Skeletal muscle tissue (tissue), 4 donors: ENCODE measurements around the gene MORC3. TPM values are rescaled to one million over a fixed set of nuclear protein-coding genes. Genes with fewer than 3 reads are reported as not detected.
A peak's percentile ranks its signal among the peaks of the same experiment; 100 is the strongest.

Source experiments
- H3K27ac ChIP-seq: one replicate; pipeline ENCODE4 v1.7.0; 2013; ENCODE audit warnings: mild to moderate bottlenecking, low read depth, low read length, inconsistent platforms
- H3K27me3 ChIP-seq, 3 donors: one replicate each; pipeline ENCODE4 v1.7.0; 2013; ENCODE audit warnings: low read length in 3 of 3; ENCODE audit not compliant: control insufficient read depth in 3 of 3, insufficient read depth in 3 of 3
- H3K36me3 ChIP-seq, 3 donors: one replicate each; pipeline ENCODE4 v1.7.0; 2013; ENCODE audit warnings: low read length in 3 of 3; ENCODE audit not compliant: control insufficient read depth in 3 of 3, insufficient read depth in 3 of 3
- H3K4me1 ChIP-seq, 3 donors: one replicate each; pipeline ENCODE4 v1.7.0; 2013; ENCODE audit warnings: low read length in 3 of 3, mild to moderate bottlenecking in 3 of 3; ENCODE audit not compliant: control insufficient read depth in 3 of 3, insufficient read depth in 3 of 3
- H3K4me3 ChIP-seq, 3 donors: one replicate each; pipeline ENCODE4 v1.7.0; 2013; ENCODE audit warnings: low read length in 3 of 3
- H3K9ac ChIP-seq, 3 donors: one replicate each; pipeline ENCODE4 v1.7.0; 2013; ENCODE audit warnings: low read length in 3 of 3, mild to moderate bottlenecking in 3 of 3, moderate library complexity in 2 of 3, low read depth in 1 of 3
- H3K9me3 ChIP-seq, 3 donors: one replicate each; pipeline ENCODE4 v1.7.0; 2013; ENCODE audit warnings: low read length in 3 of 3; ENCODE audit not compliant: control insufficient read depth in 3 of 3
- total RNA-seq: library from RNA; depleted of rRNA; stranded (reverse); fragments of >200 nt; gene quantifications from one replicate; pipeline ENCODE4 v1.2.3, GENCODE V29; 2014
- donor health status: Osteomylitis.

The MORC3 gene
- total RNA-seq, 1 donor from 2014 or later, result 104 TPM

DNA sequence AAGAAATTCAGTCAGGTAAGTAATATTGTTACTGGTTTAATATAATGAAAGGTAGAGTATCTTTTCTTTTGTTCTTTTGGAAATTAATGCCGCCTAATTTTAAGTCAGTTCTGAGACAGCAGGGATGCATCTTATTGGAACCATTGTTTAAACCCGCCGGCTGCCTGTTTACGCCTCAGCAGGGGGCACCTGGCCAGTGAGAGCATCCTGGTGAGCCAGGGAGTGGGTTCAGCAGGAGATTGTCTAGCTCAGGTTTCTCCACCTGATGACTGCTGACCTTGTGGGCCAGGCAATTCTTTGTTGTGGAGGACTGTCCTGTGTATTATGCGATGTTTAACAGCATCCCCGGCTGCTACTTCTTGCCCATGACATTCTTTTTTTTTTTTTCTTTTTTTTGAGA is 95.4 kb downstream of the MORC3 start:
- Histone ChIP-seq H3K4me3 (no peak overlapping the region), H3K4me1 (peaks cover 2 to 7% (median 5%) of the 10 kb centered on the region in 3 donors), H3K9me3 (no peaks in the 10 kb centered on the region), H3K27ac (no peak overlapping the region), H3K36me3 (peaks cover 16 to 34% (median 17%) of the 10 kb centered on the region in 3 donors), H3K27me3 (no peaks in the 10 kb centered on the region), H3K9ac (no peak overlapping the region)

DNA sequence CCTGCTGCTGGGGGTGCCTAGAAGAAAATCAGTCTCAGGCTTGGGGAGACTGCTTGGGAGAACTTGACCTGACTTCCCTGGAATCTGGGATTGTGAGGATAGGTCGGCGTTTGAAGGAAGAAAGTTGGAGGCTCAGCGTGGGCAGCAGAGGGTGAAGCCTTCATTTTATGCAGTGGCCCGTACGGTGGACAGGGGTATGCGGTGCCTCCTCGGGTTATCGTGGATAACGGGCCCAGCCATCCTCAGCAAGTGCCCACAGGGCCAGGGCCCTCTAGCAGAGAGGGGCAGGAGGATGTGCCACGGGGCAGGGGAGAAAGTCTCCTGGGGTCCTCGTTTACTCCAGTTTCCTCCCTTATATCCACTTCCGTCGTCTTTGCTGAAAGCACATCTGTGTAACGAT is 99.2 kb downstream of the MORC3 start:
- H3K4me3 ChIP-seq, result no peak overlapping the region
- no peaks in the 10 kb centered on the region for H3K27me3 ChIP-seq
- H3K9me3 ChIP-seq, result no peaks in the 10 kb centered on the region
- peaks cover 2 to 10% (median 6%) of the 10 kb centered on the region in 3 donors for H3K36me3 ChIP-seq
- no peak overlapping the region for H3K27ac ChIP-seq
- no peak overlapping the region for H3K9ac ChIP-seq
- peaks cover 2 to 7% (median 5%) of the 10 kb centered on the region in 3 donors for H3K4me1 ChIP-seq

DNA sequence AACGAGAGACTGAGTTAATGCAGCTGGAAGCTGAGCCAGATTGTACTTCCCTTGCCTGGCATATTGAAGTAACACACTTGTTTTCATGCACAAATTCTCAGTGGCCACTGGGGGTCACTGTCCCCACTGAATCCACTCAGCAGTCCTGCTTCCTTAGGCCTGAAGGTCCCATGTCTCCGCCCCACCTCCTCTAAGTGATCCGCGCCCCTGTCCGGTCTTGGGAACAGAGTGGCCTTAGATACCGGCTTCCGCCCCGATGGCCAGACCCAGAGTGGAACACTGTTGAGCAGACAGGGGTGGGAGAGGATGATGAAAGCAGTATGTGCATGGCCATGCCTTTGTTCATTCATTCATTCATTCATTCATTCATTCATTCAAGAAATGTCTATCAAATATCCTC is 100.0 kb downstream of the MORC3 start:
- H3K9me3 ChIP-seq, result no peaks in the 10 kb centered on the region
- H3K4me1 ChIP-seq, result peaks cover 2 to 7% (median 5%) of the 10 kb centered on the region in 3 donors
- H3K4me3 ChIP-seq, result peak overlapping the region in 1 of 3 donors; percentile 0
- H3K9ac ChIP-seq, result no peak overlapping the region
- no peak overlapping the region for H3K27ac ChIP-seq
- H3K36me3 ChIP-seq, result peaks cover 2 to 10% (median 6%) of the 10 kb centered on the region in 3 donors
- no peaks in the 10 kb centered on the region for H3K27me3 ChIP-seq

DNA sequence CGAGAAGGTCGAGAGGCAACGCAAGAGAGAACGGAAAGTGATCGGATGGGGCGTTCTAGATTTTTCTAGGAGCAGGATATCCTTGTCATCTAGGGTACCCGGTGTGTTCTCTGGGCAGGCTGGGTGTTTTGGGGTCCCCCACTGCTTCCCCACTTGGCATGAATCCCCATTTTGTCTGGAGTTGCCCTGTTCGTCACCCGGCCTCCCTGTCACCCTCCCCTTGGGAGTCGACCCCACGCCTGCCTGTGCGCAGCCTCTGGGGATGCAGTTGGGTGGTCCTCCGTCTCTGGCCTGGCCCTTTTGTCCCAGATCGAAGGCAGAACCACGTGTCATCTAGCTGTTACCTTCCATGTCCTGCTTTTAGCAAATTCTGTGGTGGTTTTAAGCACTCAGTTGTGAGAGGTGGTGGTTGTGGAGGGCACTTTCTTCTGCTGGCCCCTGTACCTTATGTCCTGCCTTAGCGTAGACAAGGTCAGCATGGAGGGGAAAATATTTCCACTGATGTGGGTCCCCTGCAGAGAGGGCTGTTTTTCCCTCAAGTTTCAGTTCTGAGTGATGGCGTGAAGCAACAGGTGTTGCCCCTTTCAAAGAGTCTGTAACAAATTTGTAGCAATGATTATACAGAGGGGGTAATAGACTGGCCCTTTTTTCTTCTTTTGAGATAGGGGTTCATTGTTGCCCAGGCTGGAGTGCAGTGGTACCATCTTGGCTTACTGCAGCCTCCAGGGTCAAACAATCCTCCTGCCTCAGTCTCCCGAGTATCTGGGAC is 100.8 kb downstream of the MORC3 start:
- H3K9ac ChIP-seq, result no peak overlapping the region
- H3K36me3 ChIP-seq, result peaks cover 2 to 6% (median 6%) of the 10 kb centered on the region in 3 donors
- H3K27me3 ChIP-seq, result no peaks in the 10 kb centered on the region
- H3K9me3 ChIP-seq, result no peaks in the 10 kb centered on the region
- no peak overlapping the region for H3K4me3 ChIP-seq
- no peak overlapping the region for H3K27ac ChIP-seq
- H3K4me1 ChIP-seq, result peaks cover 2 to 7% (median 5%) of the 10 kb centered on the region in 3 donors

DNA sequence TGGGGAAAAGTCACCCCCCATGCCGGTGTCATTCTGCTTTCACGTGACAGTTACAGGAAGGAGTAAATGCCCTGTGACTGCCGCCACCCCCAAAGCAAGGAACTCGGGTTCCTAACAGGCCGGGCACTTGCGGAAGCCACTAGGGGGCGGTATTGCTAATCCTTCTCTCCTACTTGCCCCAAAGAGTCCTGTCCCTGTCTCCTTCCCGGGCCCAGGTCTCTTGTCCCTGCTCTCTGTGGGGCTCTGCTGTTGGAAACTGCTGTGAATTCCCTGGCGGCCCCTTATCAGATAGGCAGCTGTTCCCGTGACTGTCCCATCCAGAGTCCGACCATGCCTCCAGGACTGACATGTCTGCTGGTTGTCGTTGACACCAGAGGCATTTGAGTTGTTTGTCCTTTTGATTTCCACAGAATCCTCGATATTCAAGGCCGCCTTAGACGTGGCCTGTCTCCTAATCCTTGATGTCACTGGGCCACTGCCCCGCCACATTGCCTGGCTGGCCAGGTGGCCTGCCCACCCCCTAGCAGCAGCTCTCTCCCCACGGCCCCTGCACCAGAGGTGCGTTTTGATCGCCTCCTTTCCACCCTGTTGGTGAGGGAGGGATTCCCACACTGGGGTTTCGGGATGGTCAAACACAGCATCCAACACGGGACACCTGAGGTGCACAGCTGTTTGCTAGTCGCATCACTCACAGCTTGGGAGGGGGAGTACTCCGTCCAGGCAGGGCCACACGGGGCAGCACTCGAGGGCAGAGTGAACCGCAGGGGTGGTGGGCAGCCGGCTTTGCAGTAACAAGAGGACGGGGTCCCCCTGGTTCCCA is 102.5 kb downstream of the MORC3 start:
- no peak overlapping the region for H3K27ac ChIP-seq
- H3K9ac ChIP-seq, result no peak overlapping the region
- no peaks in the 10 kb centered on the region for H3K36me3 ChIP-seq
- H3K9me3 ChIP-seq, result no peaks in the 10 kb centered on the region
- peaks cover 2 to 7% (median 5%) of the 10 kb centered on the region in 3 donors for H3K4me1 ChIP-seq
- H3K27me3 ChIP-seq, result no peaks in the 10 kb centered on the region
- H3K4me3 ChIP-seq, result no peak overlapping the region

DNA sequence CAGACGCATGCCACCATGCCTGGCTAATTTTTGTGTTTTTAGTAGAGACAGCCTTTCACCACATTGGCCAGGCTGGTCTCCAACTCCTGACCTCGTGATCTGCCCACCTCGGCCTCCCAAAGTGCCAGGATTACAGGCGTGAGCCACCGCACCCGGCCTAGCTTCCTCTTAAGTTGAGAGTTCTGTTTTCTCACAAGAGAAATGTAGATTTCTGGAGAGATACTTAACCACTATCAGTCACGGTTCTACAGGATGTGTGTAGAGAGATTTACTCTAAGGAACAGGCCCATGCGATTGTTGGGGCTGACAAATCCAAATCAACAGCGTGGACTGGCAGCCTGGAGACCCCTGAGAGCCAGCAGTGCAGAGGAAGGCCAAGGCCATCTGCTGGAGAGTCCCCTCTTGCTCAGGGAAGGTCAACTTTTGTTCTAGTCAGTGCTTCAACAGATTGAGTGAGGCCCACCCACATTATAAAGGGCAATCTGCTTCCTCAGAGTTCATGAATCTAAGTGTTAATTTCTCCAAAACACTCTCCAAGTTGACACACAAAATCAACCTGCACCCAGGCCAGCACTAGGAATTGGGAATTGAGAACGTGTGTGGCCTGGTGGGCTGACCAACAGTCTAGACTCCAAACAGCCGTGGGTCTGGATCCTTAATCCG is 103.9 kb downstream of the MORC3 start:
- Histone ChIP-seq H3K27me3 (no peaks in the 10 kb centered on the region), H3K27ac (no peak overlapping the region), H3K9me3 (no peaks in the 10 kb centered on the region), H3K4me3 (no peak overlapping the region), H3K36me3 (no peaks in the 10 kb centered on the region), H3K9ac (no peak overlapping the region), H3K4me1 (peaks cover 7 to 12% (median 7%) of the 10 kb centered on the region in 3 donors)

DNA sequence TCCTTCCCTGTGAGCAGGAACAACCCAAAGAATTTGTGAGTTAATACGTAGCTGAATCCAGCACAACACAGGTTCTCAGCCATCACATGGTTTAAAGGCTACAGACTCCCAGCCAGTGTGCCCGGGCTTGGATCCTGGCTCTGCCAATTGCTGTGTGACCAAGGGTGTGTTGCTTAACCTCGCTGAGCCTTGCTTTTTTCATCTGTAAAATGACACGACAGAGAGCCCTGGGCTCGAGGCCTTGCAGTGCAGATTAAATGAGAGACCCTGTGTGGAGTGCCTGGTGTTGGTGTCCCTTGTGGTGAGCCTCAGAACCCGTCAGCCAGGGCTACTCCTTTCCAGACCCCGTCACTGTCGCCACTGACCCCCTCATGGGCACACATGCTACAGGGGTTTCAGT is 104.6 kb downstream of the MORC3 start:
- Histone ChIP-seq H3K27me3 (no peaks in the 10 kb centered on the region), H3K9ac (no peak overlapping the region), H3K4me3 (no peak overlapping the region), H3K9me3 (no peaks in the 10 kb centered on the region), H3K4me1 (peaks cover 14 to 18% (median 14%) of the 10 kb centered on the region in 3 donors), H3K27ac (no peak overlapping the region), H3K36me3 (no peaks in the 10 kb centered on the region)

DNA sequence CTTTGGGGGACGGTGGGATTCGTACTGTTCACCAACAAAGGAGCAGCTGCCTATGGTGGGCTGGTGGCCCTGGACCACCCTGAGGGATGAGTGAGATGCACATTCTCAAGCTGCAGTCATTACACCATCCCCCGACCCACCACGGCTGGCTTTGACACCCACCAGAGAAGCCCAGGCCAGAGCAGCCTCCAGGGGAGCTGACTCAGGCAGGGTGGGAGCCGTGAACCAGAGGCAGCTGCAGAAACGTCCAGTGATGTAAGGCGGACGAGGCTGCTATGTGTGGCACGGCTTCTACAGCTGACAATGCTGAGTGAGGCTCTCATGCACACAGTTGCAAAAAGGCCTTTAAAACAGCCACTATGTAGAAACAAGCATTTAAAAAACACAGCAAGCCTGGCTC is 105.3 kb downstream of the MORC3 start:
- H3K9ac ChIP-seq, result no peak overlapping the region
- no peaks in the 10 kb centered on the region for H3K36me3 ChIP-seq
- peaks cover 11 to 16% (median 16%) of the 10 kb centered on the region in 3 donors for H3K4me1 ChIP-seq
- H3K4me3 ChIP-seq, result no peak overlapping the region
- H3K9me3 ChIP-seq, result no peaks in the 10 kb centered on the region
- no peaks in the 10 kb centered on the region for H3K27me3 ChIP-seq
- no peak overlapping the region for H3K27ac ChIP-seq
